Measurements from ENCODE around the gene ATOH8.

DNA sequence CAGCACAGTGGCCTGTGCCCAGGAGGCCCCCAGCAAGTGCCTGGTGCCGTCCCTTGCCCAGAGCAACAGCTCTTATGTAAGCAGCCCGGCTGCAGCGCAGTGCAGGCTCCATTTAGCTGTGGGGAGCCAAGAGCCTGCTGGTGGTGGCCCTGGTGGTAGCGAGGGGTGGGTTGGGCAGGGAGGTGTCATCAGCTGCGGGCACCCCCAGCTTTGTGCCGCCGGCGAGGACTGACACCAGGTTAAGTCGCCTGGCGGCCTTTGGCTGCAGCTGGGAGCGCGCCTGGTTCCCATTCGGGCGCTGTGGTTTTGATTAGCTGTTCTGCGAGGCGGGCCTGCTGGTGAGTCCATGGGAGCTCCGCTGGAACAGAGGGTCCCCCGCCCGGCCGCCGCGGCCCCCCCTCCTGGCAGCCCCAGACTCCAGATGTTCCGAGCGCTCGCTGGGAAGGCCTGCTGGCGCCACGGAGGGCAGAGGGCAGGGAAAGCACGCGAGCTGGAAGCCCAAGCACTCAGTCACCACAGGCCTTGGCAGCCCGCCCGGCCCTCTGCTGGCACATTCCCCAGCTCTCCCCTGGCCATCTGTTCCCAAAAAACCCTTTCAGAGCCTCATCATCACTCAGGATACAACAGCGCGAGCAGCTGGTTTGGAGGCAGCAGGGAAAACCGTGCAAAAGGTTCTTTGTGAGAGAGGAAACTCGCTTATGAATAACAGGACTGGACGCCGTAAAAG is 18.4 kb downstream of the ATOH8 start:
- TF ChIP-seq, protein P1, sequence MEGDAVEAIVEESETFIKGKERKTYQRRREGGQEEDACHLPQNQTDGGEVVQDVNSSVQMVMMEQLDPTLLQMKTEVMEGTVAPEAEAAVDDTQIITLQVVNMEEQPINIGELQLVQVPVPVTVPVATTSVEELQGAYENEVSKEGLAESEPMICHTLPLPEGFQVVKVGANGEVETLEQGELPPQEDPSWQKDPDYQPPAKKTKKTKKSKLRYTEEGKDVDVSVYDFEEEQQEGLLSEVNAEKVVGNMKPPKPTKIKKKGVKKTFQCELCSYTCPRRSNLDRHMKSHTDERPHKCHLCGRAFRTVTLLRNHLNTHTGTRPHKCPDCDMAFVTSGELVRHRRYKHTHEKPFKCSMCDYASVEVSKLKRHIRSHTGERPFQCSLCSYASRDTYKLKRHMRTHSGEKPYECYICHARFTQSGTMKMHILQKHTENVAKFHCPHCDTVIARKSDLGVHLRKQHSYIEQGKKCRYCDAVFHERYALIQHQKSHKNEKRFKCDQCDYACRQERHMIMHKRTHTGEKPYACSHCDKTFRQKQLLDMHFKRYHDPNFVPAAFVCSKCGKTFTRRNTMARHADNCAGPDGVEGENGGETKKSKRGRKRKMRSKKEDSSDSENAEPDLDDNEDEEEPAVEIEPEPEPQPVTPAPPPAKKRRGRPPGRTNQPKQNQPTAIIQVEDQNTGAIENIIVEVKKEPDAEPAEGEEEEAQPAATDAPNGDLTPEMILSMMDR (IDR thresholded peaks at IDR 0.05; ENCODE audit: borderline replicate concordance, extremely low read depth, low read length, poor library complexity, severe bottlenecking), result no peak
- no peak for TF ChIP-seq EZH2 (IDR thresholded peaks at IDR 0.05; ENCODE audit: borderline replicate concordance, low read depth, low read length, severe bottlenecking)

All from DND-41 (cell line).